GM10266 (cell line): Measurements from ENCODE around the gene TEX53.

ENCODE experiments used
- DNase-seq: peaks from one replicate; pipeline ENCODE4 v3.0.0; 2012; ENCODE audit errors: extremely low spot score
- CTCF ChIP-seq: IDR thresholded peaks from 2 replicates; pipeline ENCODE4 v1.5.1; 2012; ENCODE audit warnings: mild to moderate bottlenecking, low read depth; ENCODE audit not compliant: control insufficient read depth, insufficient read depth; ENCODE audit errors: missing control alignments

TEX53 gene

GRCh38 chr9:114680259-114681001 is 22.8 kb upstream of the TEX53 start:
- TF ChIP-seq CTCF, result no peak
- no peak for DNase-seq

GRCh38 chr9:114678795-114679194 is 21.2 kb upstream of the TEX53 start:
- no peak for TF ChIP-seq CTCF
- no peak for DNase-seq

GRCh38 chr9:114678130-114678529 is 20.5 kb upstream of the TEX53 start:
- TF ChIP-seq CTCF, result no peak

GRCh38 chr9:114677418-114677817 is 19.8 kb upstream of the TEX53 start:
- no peak for DNase-seq
- no peak for TF ChIP-seq CTCF

More at GRCh38 chr9:114678130-114678529, 20.5 kb upstream of the TEX53 start:
- DNase-seq, result no peak

- no peak for DNase-seq
- TF ChIP-seq CTCF, result no peak
Measured at GRCh38 chr9:114676901-114677300, 19.3 kb upstream of the TEX53 start.

GRCh38 chr9:114674798-114675540 is 17.4 kb upstream of the TEX53 start:
- no peak for TF ChIP-seq CTCF
- DNase-seq, result no peak
